Activated T-helper 2 cell treated with anti-CD3 and anti-CD28 coated beads, Interferon-gamma antibody, Interleukin-2, Interleukin-4, amounts not matched to agents 10 μg/mL and 5 μg/mL and 100 μg/mL, durations not matched to agents 14 hours and 24 hours and 36 hours (primary cell): ENCODE results near the gene NPAS3. TPM values are rescaled to one million over a fixed set of nuclear protein-coding genes. Genes with fewer than 3 reads are reported as not detected.

ENCODE experiments used
- DNase-seq: peaks from one replicate; pipeline ENCODE4 v3.0.0; 2021; ENCODE audit warnings: low spot score
- H3K27ac Mint-ChIP-seq: one replicate; pipeline ENCODE4 v1.8.0; 2021; ENCODE audit warnings: mixed read lengths
- H3K27me3 Mint-ChIP-seq: one replicate; pipeline ENCODE4 v1.8.0; 2021; ENCODE audit warnings: low read depth, mixed read lengths
- H3K36me3 Mint-ChIP-seq: one replicate; pipeline ENCODE4 v1.8.0; 2021; ENCODE audit warnings: low read depth, mixed read lengths
- H3K4me1 Mint-ChIP-seq: one replicate; pipeline ENCODE4 v1.8.0; 2021; ENCODE audit warnings: low read depth, mixed read lengths
- H3K4me3 Mint-ChIP-seq: one replicate; pipeline ENCODE4 v1.8.0; 2021; ENCODE audit warnings: low read depth, mild to moderate bottlenecking, moderate library complexity, mixed read lengths
- H3K9me3 Mint-ChIP-seq: one replicate; pipeline ENCODE4 v1.8.0; 2021; ENCODE audit warnings: mixed read lengths
- intact Hi-C: fragments of 100-400 bp; cut with micrococcal nuclease; formaldehyde crosslinking; loops from one replicate; pipeline ENCODE4 v1.15.1; 2023
- total RNA-seq: library from RNA; stranded (reverse); gene quantifications from 2 replicates; pipeline ENCODE4 v1.2.3, GENCODE V29; 2022

NPAS3 gene
- total RNA-seq, 1 donor from 2014 or later: not detected

DNA sequence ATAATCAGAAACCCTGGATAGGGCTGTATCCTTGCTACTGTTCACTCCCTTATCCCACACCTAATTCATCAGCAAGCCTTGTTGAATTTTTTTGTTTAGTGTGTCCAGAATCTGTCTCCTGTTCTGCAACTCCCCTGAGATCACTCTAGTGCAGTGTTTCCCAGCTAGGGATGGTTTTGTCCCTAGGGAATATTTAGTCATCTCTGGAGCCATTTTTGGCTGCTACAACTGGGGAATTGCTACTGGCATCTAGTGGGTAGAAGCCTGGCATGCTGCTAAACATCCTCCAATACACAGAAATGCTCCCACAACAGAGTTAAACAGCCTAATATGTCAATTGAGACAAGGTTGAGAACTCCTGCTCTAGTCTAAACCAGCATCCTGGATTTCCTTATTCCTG lies 248.0 kb downstream of the NPAS3 start:
- Mint-ChIP-seq H3K36me3 (no peaks in the 10 kb centered on the region), H3K4me1 (no peaks in the 10 kb centered on the region)
- no peak for DNase-seq

DNA sequence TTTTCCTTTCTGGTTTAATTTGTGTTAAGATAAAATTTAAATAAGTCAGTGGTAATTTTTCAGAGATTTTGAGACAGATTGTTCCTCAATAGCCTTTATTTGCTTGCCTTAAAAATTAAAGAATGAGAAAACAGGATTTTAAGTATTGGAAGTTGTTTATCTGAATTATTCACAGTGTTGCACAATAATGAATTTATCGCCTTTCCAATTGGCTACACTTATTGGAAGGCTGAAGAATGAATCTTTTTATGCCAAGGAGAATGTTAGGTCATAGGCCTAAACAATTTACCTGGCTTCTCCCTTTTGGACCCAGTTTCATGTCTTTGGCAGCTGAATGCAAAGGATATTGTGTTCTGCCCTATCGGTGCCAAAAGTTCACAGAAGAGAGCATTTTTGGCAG lies 250.2 kb downstream of the NPAS3 start:
- Mint-ChIP-seq H3K27me3 (no peaks in the 10 kb centered on the region), H3K36me3 (no peaks in the 10 kb centered on the region), H3K27ac (no peak overlapping the region)

More for the DNA sequence above, 248.0 kb downstream of the NPAS3 start:
- Mint-ChIP-seq H3K4me3 (no peak overlapping the region), H3K9me3 (no peaks in the 10 kb centered on the region), H3K27me3 (no peaks in the 10 kb centered on the region), H3K27ac (no peak overlapping the region)
- intact Hi-C loops: no loop called here

DNA sequence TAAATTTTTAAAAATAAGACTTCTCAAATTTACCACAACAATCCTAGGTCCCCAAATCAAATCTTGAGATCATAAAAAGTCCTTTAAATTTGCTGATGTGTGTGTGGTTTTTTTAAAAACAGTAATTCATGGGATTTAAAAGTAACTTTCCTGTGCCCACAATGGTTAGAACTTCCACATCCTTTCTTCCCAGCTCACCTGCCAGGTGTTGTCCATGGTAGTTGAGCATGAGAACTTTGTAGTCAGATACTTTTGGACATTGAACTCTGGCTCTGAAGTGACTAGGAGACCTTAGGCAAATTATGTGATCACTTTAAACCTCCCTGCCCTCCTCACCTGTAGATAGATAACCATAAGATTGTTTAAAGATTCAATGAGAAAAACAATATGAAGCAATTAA lies 253.2 kb downstream of the NPAS3 start:
- DNase-seq: no peak
- Mint-ChIP-seq H3K27me3 (no peaks in the 10 kb centered on the region), H3K36me3 (no peaks in the 10 kb centered on the region), H3K9me3 (no peaks in the 10 kb centered on the region), H3K4me1 (no peaks in the 10 kb centered on the region), H3K4me3 (no peak overlapping the region), H3K27ac (no peak overlapping the region)
- intact Hi-C loops: no loop called here

More for the DNA sequence above, 250.2 kb downstream of the NPAS3 start:
- no peak for DNase-seq
- H3K4me3 Mint-ChIP-seq: no peak overlapping the region
- no peaks in the 10 kb centered on the region for H3K9me3 Mint-ChIP-seq
- H3K4me1 Mint-ChIP-seq: no peaks in the 10 kb centered on the region
- intact Hi-C loops: no loop called here

DNA sequence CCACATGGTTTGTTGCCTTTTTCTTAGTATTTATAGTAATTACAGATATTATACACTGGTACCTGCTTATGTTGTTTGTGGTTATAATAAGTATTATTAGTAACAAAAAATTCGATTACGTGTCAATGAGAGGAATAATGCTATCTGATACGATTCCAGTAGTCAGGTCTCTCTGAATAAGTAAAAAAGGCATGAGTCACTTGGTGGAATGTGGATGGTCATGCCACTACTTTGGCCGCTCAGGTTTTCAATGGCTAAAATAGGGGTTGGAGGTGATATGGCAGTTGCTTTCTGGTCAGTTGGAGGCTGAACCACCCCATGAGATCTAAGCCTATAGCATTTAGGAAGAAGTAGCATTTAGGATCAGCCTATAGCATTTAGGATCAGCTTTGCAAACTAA lies 255.9 kb downstream of the NPAS3 start:
- no peaks in the 10 kb centered on the region for H3K27me3 Mint-ChIP-seq
- H3K4me3 Mint-ChIP-seq: no peak overlapping the region
- no peaks in the 10 kb centered on the region for H3K4me1 Mint-ChIP-seq
- intact Hi-C loops: no loop called here
- no peak overlapping the region for H3K27ac Mint-ChIP-seq
- DNase-seq: no peak
- H3K9me3 Mint-ChIP-seq: no peaks in the 10 kb centered on the region
- H3K36me3 Mint-ChIP-seq: no peaks in the 10 kb centered on the region

DNA sequence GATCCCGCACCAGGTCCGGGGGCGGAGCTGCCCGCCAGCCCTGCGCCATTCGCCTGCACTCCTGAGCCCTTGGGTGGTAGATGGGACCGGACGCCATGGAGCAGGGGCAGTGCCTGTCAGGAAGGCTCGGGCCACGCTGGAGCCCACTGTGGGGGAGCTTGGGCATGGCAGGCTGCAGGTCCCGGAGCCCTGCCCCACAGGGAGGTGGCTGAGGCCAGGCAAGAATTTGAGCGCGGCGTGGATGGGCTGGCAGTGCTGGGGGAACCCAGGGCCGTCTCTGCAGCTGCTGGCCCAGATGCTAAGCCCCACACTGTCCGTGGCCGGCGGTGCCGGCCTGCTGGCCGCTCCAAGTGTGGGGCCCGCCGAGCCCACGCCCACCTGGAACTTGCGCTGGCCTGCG lies 260.0 kb downstream of the NPAS3 start:
- Mint-ChIP-seq H3K4me3 (no peak overlapping the region), H3K9me3 (peaks cover 8% of the 10 kb centered on the region), H3K36me3 (no peaks in the 10 kb centered on the region), H3K4me1 (no peaks in the 10 kb centered on the region), H3K27ac (no peak overlapping the region), H3K27me3 (no peaks in the 10 kb centered on the region)
- DNase-seq: no peak
- intact Hi-C loops: no loop called here

DNA sequence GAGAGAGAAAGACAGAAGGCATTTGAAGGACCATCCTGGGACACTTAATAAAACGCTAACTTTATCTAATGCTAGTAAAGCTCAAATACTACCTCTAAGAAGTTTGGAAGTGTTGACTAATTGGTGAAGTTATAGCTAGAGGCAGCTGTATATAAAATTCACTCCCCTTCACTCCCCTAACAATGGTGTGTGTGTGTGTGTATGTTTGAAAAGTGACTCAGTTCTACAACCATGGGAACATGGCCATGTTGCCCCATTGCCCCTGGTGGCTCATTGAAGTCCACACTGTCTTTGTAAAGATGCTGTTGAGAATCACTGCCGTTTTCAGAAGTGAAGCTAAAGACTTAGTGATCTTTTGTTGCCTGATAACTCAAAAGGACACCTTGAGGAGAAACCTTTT lies 262.4 kb downstream of the NPAS3 start:
- intact Hi-C loops: no loop called here

DNA sequence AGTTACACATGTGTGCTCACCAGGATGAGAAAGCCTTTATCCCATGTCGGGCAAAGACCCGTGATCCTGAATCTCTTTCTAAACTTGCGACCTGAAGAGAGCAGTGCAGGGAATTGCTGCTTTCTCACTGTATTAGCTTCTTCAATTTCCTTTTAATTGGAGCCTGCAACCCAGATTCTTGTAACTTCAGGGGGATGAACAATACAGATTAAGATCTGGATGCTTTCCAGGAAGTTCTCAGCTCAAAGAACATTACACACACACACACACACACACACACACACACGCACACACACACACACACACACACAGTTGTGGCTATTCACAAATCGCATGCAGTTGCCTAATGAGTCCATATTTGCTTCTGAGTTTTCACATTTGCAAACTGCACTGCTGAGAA lies 268.3 kb downstream of the NPAS3 start:
- Mint-ChIP-seq H3K27me3 (no peaks in the 10 kb centered on the region), H3K4me1 (no peaks in the 10 kb centered on the region), H3K4me3 (no peak overlapping the region), H3K36me3 (no peaks in the 10 kb centered on the region), H3K27ac (no peak overlapping the region), H3K9me3 (no peaks in the 10 kb centered on the region)
- intact Hi-C loops: no loop called here
- no peak for DNase-seq

More for the DNA sequence above, 262.4 kb downstream of the NPAS3 start:
- Mint-ChIP-seq H3K4me3 (no peak overlapping the region), H3K4me1 (no peaks in the 10 kb centered on the region), H3K36me3 (no peaks in the 10 kb centered on the region), H3K9me3 (peaks cover 8% of the 10 kb centered on the region), H3K27ac (no peak overlapping the region), H3K27me3 (no peaks in the 10 kb centered on the region)
- DNase-seq: no peak

DNA sequence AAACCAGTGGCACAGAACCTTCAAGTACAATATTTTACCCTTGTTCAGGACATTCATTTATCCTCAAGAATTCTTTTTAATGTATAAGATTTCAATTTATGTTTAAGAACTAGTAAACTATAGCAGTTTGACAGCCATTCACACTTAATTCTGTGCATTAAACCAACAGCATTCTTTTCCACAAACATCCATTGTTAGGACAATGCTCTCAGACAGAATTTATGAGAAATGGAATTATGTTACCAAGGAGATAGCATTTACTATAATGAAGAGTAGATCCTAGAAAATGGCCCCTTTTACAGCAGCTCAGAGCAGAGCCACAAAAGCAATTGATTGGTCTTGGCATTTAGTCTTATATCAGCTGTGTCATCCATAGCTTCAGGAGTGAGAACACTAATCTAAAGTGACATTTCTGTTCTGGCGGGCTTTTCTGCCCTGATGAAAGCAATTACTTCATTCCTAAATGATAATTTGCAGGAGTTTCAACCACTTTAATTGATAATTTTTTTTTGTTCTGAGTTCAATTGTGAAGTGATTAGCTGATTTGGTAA lies 268.9 kb downstream of the NPAS3 start:
- no peaks in the 10 kb centered on the region for H3K9me3 Mint-ChIP-seq
- no peak overlapping the region for H3K4me3 Mint-ChIP-seq
- intact Hi-C loops: no loop called here
- no peaks in the 10 kb centered on the region for H3K4me1 Mint-ChIP-seq
- DNase-seq: no peak
- H3K27ac Mint-ChIP-seq: no peak overlapping the region
- H3K36me3 Mint-ChIP-seq: no peaks in the 10 kb centered on the region
- H3K27me3 Mint-ChIP-seq: no peaks in the 10 kb centered on the region

DNA sequence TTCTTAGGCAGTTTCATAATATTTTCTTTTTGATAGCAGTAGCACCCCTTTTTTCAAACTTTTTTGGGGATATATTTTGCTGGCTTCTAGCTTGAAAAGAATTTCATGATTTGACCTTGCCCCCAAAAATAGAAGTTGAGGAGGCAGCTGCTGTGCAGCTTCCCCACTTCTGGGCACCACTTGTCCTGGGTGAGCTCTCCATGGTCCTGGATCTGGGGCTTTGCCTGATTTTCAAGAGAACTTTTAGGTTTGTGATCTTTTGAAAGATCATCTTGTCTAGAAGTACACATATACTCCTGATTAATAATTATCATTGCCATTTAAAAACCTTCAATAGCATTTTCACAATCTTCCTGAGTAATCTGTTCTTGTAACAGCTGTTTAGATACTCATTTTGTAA lies 271.6 kb downstream of the NPAS3 start:
- intact Hi-C loops: no loop called here
- Mint-ChIP-seq H3K36me3 (no peaks in the 10 kb centered on the region), H3K27ac (no peak overlapping the region), H3K27me3 (no peaks in the 10 kb centered on the region), H3K4me3 (no peak overlapping the region), H3K4me1 (no peaks in the 10 kb centered on the region), H3K9me3 (no peaks in the 10 kb centered on the region)
- no peak for DNase-seq

DNA sequence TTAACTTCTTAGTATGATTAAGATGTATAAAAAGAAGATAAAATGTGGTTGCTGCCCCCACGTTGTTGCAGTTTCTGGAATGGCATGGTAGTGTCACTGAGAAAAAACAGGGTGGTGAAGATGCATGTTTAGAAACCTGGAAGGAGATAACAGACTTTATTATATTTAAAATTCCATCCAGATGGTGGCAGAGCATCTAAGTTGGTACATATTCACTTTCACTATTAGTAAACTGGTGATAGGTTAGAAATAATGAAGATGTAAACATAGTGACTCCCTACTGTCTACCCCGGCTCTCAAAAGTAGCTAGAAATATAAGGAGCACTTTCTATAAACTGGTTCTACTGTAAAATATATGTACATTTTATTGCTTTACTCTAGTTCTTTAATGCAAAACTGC lies 279.3 kb downstream of the NPAS3 start:
- Mint-ChIP-seq H3K9me3 (peaks cover 11% of the 10 kb centered on the region), H3K4me1 (no peaks in the 10 kb centered on the region), H3K4me3 (no peak overlapping the region), H3K27me3 (no peaks in the 10 kb centered on the region), H3K27ac (no peak overlapping the region), H3K36me3 (no peaks in the 10 kb centered on the region)
- no peak for DNase-seq
- intact Hi-C loops: no loop called here

DNA sequence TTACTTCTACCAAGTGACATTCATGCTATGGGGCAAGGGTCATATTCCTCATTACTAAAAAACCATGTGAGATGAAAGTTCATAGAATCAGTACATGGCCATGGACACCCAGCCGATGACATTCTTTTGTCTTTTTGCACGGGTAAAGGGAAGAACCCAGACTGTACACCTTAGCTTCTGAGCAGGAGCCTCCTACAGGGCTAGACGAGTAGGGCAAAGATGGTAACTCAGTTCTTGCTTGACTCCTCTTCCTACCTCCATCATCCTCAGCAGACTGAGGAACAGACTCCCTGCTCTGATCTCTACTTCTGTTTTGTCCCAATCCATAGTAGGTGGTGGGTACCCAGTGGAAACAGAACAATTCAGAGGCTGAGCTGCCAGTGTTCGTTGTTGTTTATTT lies 281.3 kb downstream of the NPAS3 start:
- Mint-ChIP-seq H3K4me1 (no peaks in the 10 kb centered on the region), H3K36me3 (no peaks in the 10 kb centered on the region), H3K27ac (no peak overlapping the region), H3K27me3 (no peaks in the 10 kb centered on the region), H3K4me3 (no peak overlapping the region), H3K9me3 (peaks cover 11% of the 10 kb centered on the region)
- DNase-seq: no peak
- intact Hi-C loops: no loop called here

DNA sequence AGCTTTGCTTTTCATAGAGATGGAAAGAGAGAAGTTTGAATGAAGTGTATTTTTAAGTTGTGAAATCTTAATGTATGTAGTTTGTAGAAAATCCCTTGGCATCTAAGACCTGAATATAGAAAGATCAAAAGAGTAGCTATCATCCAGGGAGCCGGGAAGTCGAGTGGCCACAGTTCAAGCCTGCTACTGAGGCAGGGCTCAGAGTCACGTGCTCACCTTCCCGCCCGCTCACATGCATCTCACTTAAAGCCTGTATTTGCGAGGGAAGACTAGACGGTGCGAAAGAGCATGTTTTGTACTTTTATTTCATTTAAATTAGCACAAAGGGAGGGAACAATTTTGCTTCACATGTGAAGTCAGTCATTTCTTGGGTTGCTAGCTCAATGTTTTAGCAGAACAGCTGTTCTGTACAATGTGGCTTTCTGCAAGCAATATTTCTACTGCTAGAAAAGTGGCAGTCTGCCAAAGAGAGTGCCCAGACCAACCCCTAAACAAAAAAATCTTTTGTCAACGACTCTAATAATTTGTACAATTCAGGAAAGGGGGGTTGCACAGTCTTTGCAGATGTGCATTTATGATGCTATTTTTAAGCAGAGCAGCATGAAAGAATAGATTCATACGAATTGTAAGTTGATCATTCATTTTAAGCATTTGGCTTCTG lies 290.7 kb downstream of the NPAS3 start:
- Mint-ChIP-seq H3K27me3 (no peaks in the 10 kb centered on the region), H3K4me1 (no peaks in the 10 kb centered on the region), H3K9me3 (no peaks in the 10 kb centered on the region), H3K4me3 (no peak overlapping the region), H3K27ac (no peak overlapping the region), H3K36me3 (no peaks in the 10 kb centered on the region)
- intact Hi-C loops: no loop called here
- no peak for DNase-seq

DNA sequence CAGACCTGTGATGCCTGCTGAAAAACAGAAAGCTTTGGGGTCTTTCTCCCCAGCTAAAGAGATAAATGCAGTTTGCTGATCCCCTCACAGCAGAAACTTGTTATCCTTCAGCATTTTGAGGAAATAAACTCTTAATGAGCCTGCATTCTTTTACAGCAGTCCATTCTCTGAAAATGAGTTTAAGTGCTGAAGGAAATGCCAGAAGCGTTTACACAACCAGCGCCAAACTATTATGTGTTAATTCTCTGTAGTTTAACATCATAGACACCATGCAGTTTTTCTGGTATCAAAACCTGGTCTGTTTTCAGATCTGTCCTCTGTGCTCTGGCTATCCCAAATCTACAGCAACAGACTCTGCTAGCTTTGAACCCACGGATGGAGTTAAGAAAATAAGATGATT lies 291.3 kb downstream of the NPAS3 start:
- no peaks in the 10 kb centered on the region for H3K36me3 Mint-ChIP-seq

DNA sequence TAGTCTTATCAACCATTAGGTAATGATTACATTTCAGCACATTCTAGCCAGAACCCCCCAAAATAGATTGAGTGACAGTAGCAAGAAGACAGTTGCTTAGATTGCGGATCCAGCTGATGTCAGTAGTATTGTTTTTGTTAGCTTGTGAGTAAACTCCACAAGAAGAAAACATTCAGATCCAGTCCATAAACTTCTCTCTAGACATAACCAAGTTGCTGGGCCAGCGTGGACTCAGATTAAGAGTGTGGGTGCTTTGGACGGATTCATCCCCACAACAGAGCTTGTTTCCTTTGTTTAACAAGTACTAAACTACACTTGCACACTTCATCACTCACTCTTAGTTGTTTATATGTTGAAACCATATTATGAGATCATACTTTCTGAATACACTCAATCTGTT lies 293.4 kb downstream of the NPAS3 start:
- Mint-ChIP-seq H3K27ac (no peak overlapping the region), H3K36me3 (no peaks in the 10 kb centered on the region), H3K4me3 (no peak overlapping the region), H3K9me3 (no peaks in the 10 kb centered on the region), H3K4me1 (no peaks in the 10 kb centered on the region), H3K27me3 (no peaks in the 10 kb centered on the region)
- intact Hi-C loops: no loop called here
- no peak for DNase-seq

More for the DNA sequence above, 291.3 kb downstream of the NPAS3 start:
- Mint-ChIP-seq H3K4me1 (no peaks in the 10 kb centered on the region), H3K27ac (no peak overlapping the region), H3K27me3 (no peaks in the 10 kb centered on the region), H3K4me3 (no peak overlapping the region), H3K9me3 (no peaks in the 10 kb centered on the region)
- intact Hi-C loops: no loop called here
- DNase-seq: no peak
